Keratinocyte (primary cell): ENCODE measurements around the gene ACP7. TPM values are rescaled to one million over a fixed set of nuclear protein-coding genes. Genes with fewer than 3 reads are reported as not detected.

ENCODE experiments used
- DNase-seq: peaks from one replicate; pipeline ENCODE4 v3.0.0-alpha.2; 2011; ENCODE audit warnings: low read depth, missing footprints, low spot score
- FAIRE-seq: peaks from 2 replicates; lab custom pipeline; 2011; peaks lifted over from hg19 to GRCh38; lab: Jason Lieb, UNC
- H2AFZ ChIP-seq: 2 replicates; pipeline ENCODE4 v1.6.0; 2012; ENCODE audit warnings: low read length, control low read depth, inconsistent platforms; ENCODE audit not compliant: control insufficient read depth
- H3K27ac ChIP-seq: 2 replicates; pipeline ENCODE4 v1.5.1; 2011; ENCODE audit warnings: low read length; ENCODE audit not compliant: control insufficient read depth, insufficient read depth
- H3K27me3 ChIP-seq: 3 replicates; pipeline ENCODE4 v1.6.0; 2011; ENCODE audit warnings: low read length; ENCODE audit not compliant: control insufficient read depth, insufficient read depth; ENCODE audit errors: extremely low read depth
- H3K36me3 ChIP-seq, 2 experiments: 2 replicates in 1 of 2; 3 replicates in 1 of 2; pipeline ENCODE4 v1.5.1; 2011; ENCODE audit warnings: low read length in 2 of 2, mild to moderate bottlenecking in 1 of 2; ENCODE audit not compliant: control insufficient read depth in 2 of 2, insufficient read depth in 2 of 2; ENCODE audit errors: extremely low read depth in 1 of 2
- H3K4me1 ChIP-seq: 3 replicates; pipeline ENCODE4 v1.5.1; 2011; ENCODE audit warnings: low read length; ENCODE audit not compliant: control insufficient read depth, insufficient read depth; ENCODE audit errors: extremely low read depth
- H3K4me2 ChIP-seq: 3 replicates; pipeline ENCODE4 v1.6.0; 2011; ENCODE audit warnings: low read depth, low read length; ENCODE audit not compliant: control insufficient read depth, insufficient read depth; ENCODE audit errors: extremely low read depth
- H3K4me3 ChIP-seq, 3 experiments: fragments of 200-600 bp in 1 of 3; sonication (generic) in 1 of 3; 2 replicates in 2 of 3; 3 replicates in 1 of 3; pipeline ENCODE4 v1.5.1; 2011 to 2016; ENCODE audit warnings: low read length in 3 of 3, mild to moderate bottlenecking in 3 of 3, control low read depth in 2 of 3, inconsistent platforms in 1 of 3, low read depth in 1 of 3, mixed read lengths in 1 of 3, mixed run types in 1 of 3, moderate library complexity in 1 of 3; ENCODE audit not compliant: control insufficient read depth in 2 of 3, insufficient read depth in 2 of 3; ENCODE audit errors: extremely low read depth in 1 of 3
- H3K79me2 ChIP-seq: 2 replicates; pipeline ENCODE4 v1.6.0; 2012; ENCODE audit warnings: low read length; ENCODE audit not compliant: control insufficient read depth, insufficient read depth
- H3K9ac ChIP-seq: 3 replicates; pipeline ENCODE4 v1.6.0; 2011; ENCODE audit warnings: low read length; ENCODE audit not compliant: control insufficient read depth, insufficient read depth; ENCODE audit errors: extremely low read depth
- H3K9me1 ChIP-seq: 3 replicates; pipeline ENCODE4 v1.6.0; 2011; ENCODE audit warnings: low read length; ENCODE audit not compliant: control insufficient read depth, insufficient read depth; ENCODE audit errors: extremely low read depth
- H3K9me3 ChIP-seq: 2 replicates; pipeline ENCODE4 v1.5.1; 2012; ENCODE audit warnings: low read depth, low read length; ENCODE audit not compliant: control insufficient read depth
- H4K20me1 ChIP-seq: 3 replicates; pipeline ENCODE4 v1.6.0; 2011; ENCODE audit warnings: low read length; ENCODE audit not compliant: control insufficient read depth, insufficient read depth; ENCODE audit errors: extremely low read depth
- CTCF ChIP-seq, 3 experiments: IDR thresholded peaks in 1 of 3; conservative IDR thresholded peaks in 1 of 3; optimal IDR thresholded peaks in 1 of 3; 2 replicates in 2 of 3; 3 replicates in 1 of 3; pipeline versions ENCODE3 to v1.5.1; 2011; ENCODE audit warnings: low read length in 3 of 3, mild to moderate bottlenecking in 3 of 3, moderate library complexity in 2 of 3, control low read depth in 1 of 3, inconsistent platforms in 1 of 3; ENCODE audit not compliant: insufficient read depth in 2 of 3; ENCODE audit errors: extremely low read depth in 1 of 3
- EZH2 ChIP-seq: IDR thresholded peaks from one replicate; pipeline ENCODE4 v1.6.1; 2012; ENCODE audit warnings: inconsistent platforms, mild to moderate bottlenecking, low read length, moderate library complexity
- dilution Hi-C: fragments of 300-500 bp; cut with MboI; formaldehyde crosslinking; loops from one replicate; pipeline ENCODE4 v1.7.0; 2020; ENCODE audit warnings: low sequenced_read_pairs; ENCODE audit not compliant: extremely low pct_ligation_motif_present
- polyA plus RNA-seq, 5 experiments: library from polyadenylated mRNA; depleted of rRNA in 3 of 5; stranded (reverse) in 3 of 5; stranded (forward) in 1 of 5; unstranded in 1 of 5; fragments of >200 nt; gene quantifications; 1 replicate in 1 of 5; 2 replicates in 3 of 5; 3 replicates in 1 of 5; pipeline versions ENCODE4 v1.2.1 to v1.2.3, GENCODE V29; 2011 to 2012; ENCODE audit warnings: missing spikeins in 2 of 5, low read depth in 1 of 5, low replicate concordance in 1 of 5

ACP7 gene
- polyA plus RNA-seq, 1 donor (not counting 4 experiments of a cell fraction or from before 2014, with no cell fraction given), result 0.09 TPM

- DNase-seq (no peak), FAIRE-seq (peak; percentile 51)
- no peaks in the 10 kb centered on the region for H3K27me3 ChIP-seq
- peak overlapping the region; percentile 29 for H3K27ac ChIP-seq
- no peaks in the 10 kb centered on the region for H3K36me3 ChIP-seq
- no peaks in the 10 kb centered on the region for H3K9me1 ChIP-seq
- peak overlapping the region; percentile 38 to 66 (median 58) for H3K4me3 ChIP-seq
- no peaks in the 10 kb centered on the region for H3K9me3 ChIP-seq
- H4K20me1 ChIP-seq, result no peaks in the 10 kb centered on the region
- no peak for TF ChIP-seq EZH2
- TF ChIP-seq CTCF (optimal IDR thresholded peaks at IDR 0.05 in 1 of 3, IDR thresholded peaks at IDR 0.05 in 1 of 3, conservative IDR thresholded peaks at IDR 0.05 in 1 of 3; ENCODE audit: extremely low read depth in 1 of 3, insufficient read depth in 2 of 3, low read length in 3 of 3), result no peak
- H3K4me2 ChIP-seq, result peak overlapping the region; percentile 89
- dilution Hi-C loops, result no loop called here
- H3K9ac ChIP-seq, result peak overlapping the region; percentile 61
- peak overlapping the region; percentile 78 for H2AFZ ChIP-seq
- no peaks in the 10 kb centered on the region for H3K79me2 ChIP-seq
- peaks cover 20% of the 10 kb centered on the region for H3K4me1 ChIP-seq
These were observed 577 bp upstream of the ACP7 start for GRCh38 chr19:39083599-39083982.

- dilution Hi-C loops, result no loop called here
- Histone ChIP-seq H4K20me1 (no peaks in the 10 kb centered on the region), H3K36me3 (no peaks in the 10 kb centered on the region), H3K27ac (no peak overlapping the region), H3K4me1 (peaks cover 15% of the 10 kb centered on the region), H2AFZ (no peak overlapping the region), H3K79me2 (no peaks in the 10 kb centered on the region), H3K9me1 (no peaks in the 10 kb centered on the region), H3K4me3 (no peak overlapping the region), H3K9ac (no peak overlapping the region), H3K9me3 (no peaks in the 10 kb centered on the region), H3K27me3 (no peaks in the 10 kb centered on the region), H3K4me2 (no peak overlapping the region)
- TF ChIP-seq EZH2 (no peak), CTCF (optimal IDR thresholded peaks at IDR 0.05 in 1 of 3, IDR thresholded peaks at IDR 0.05 in 1 of 3, conservative IDR thresholded peaks at IDR 0.05 in 1 of 3; ENCODE audit: extremely low read depth in 1 of 3, insufficient read depth in 2 of 3, low read length in 3 of 3) (no peak)
- FAIRE-seq (no peak), DNase-seq (no peak)
These were observed 538 bp downstream of the ACP7 start for GRCh38 chr19:39084732-39085080.
